ENCODE measurements around the gene NIPBL.
A peak's percentile ranks its signal among the peaks of the same experiment; 100 is the strongest.
"Not testable (repeated sequence)": the region's sequence is repeated elsewhere in the genome, so short reads cannot be mapped to it uniquely, and the experiment has no call there.

The NIPBL gene

GRCh38 chr5:36877667-36878391 is 1.3 kb downstream of the NIPBL start:
- ATAC-seq (peak; percentile 9), DNase-seq (no peak)

DNA sequence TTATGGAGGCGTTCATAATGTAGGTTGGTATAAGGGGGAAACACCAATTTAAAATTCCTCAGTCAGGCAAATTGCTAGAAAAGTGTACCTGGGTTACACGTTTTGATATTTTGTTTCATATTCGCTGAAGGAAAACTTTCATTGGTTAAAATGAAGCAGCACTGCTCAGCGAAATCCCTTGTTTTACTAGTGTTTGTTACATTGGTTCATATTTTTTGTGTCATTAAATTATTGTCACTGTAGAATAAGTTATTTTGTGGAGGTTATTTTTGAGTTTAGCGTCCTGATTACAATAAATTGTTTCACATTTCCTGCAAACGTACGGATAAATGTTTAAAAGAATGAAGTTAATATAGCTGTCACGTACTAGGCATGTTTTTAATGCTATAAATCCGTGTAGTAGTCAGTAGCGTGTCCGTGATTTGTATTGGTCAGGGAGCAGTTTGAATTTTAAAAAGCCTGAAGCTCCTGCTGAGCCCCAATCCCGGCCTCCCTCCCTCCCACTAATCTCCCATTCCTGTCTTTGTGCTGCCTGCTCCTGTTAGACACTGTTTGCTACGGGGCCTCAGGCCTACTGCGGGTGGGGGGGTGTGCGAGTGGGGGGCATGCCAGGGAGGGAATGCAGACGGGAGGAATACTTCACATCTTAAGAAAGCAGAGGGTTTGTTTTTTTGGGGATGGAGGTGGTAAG is 2.0 kb downstream of the NIPBL start:
- ATAC-seq (no peak), DNase-seq (no peak)

GRCh38 chr5:36879274-36880033 is 2.9 kb downstream of the NIPBL start:
- ATAC-seq (no peak), DNase-seq (no peak)

DNA sequence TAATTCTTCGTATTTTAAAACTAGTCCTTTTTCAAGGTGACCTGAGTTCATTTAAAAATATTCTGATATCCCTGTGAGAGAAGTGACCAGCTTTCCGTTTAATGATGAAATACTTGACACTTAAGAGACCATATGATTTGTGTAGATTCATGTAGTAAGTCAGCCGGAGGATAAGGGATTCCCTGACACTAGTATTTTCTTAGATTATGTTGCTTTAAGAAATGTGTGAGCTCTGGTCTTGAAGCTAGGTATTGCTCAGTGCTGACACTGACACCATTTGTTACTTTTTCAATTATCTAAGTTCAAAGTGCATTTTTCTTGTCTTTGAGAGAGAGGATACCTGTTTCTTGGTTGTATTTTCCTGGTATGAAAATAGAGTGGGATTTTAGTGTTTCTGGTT is 4.2 kb downstream of the NIPBL start:
- DNase-seq (no peak), ATAC-seq (no peak)

GRCh38 chr5:36881304-36881703 is 4.7 kb downstream of the NIPBL start:
- DNase-seq (no peak), ATAC-seq (no peak)

- ATAC-seq (no peak), DNase-seq (no peak)
These were observed 5.2 kb downstream of the NIPBL start for GRCh38 chr5:36881807-36882206.

DNA sequence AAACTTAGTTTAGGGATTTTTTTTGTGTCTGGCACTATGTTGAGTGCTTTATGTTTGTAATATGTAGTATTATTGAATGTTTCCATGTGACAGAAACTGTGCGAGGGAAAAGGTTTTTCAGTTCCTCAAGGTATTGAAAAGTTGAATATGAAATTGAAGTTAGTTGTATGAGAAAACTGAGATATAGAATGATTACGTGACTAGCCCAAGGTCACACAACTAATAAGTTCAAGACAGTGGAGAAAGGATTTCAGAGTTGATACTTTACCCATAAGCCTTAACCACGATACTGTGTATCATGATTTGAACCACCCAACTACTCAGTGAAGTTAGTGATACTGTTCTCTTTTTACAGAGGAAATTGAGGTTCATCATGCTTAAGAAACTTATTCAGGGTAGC is 5.7 kb downstream of the NIPBL start:
- peak; percentile 51 for ATAC-seq
- no peak for DNase-seq

GRCh38 chr5:36883894-36884462 is 7.4 kb downstream of the NIPBL start:
- no peak for ATAC-seq
- DNase-seq: no peak

DNA sequence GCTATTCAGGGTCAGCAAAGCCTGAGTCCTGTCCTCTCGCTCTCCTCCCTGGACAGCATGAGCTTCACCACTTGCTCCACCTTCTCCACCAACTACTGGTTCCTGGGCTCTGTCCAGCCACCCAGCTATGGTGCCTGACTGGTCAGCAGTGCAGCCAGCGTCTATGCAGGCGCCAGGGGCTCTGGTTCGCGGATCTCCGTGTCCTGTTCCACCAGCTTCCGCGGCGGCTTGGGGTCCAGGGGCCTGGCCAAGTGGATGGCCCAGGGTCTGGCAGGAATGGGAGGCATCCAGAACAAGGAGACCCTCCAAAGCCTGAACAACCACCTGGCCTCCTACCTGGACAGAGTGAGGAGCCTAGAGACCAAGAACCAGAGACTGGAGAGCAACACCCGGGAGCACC is 8.6 kb downstream of the NIPBL start:
- DNase-seq: no peak

DNA sequence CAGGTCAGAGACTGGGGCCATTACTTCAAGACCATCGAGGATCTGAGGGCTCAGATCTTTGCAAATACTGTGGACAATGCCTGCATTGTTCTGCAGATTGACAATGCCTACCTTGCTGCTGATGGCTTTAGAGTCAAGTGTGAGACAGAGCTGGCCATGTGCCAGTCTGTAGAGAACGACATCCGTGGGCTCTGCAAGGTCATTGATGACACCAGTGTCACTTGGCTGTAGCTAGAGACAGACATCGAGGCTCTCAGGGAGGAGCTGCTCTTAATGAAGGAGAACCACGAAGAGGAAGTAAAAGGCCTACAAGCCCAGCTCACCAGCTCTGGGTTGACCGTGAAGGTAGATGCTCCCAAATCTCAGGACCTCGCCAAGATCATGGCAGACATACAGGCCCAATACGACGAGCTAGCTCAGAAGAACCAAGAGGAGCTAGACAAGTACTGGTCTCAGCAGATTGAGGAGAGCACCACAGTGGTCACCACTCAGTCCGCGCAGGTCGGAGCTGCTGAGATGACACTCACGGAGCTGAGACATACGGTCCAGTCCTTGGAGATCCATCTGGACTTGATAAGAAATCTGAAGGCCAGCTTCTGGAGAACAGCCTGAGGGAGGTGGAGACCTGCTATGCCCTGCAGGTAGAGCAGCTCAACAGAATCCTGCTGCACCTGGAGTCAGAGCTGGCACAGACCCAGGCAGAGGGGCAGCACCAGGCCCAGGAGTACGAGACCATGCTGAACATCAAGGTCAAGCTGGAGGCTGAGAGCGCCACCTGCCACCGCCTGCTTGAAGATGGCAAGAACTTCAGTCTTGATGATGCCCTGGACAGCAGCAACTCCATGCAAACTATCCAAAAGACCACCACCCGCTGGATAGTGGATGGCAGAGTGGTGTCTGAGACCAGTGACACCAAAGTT is 9.3 kb downstream of the NIPBL start:
- ATAC-seq (no peak), DNase-seq (no peak)

More for the DNA sequence above, 8.6 kb downstream of the NIPBL start:
- ATAC-seq: no peak

- DNase-seq (no peak), ATAC-seq (no peak)
These were observed 10.2 kb downstream of the NIPBL start for GRCh38 chr5:36886791-36887190.

DNA sequence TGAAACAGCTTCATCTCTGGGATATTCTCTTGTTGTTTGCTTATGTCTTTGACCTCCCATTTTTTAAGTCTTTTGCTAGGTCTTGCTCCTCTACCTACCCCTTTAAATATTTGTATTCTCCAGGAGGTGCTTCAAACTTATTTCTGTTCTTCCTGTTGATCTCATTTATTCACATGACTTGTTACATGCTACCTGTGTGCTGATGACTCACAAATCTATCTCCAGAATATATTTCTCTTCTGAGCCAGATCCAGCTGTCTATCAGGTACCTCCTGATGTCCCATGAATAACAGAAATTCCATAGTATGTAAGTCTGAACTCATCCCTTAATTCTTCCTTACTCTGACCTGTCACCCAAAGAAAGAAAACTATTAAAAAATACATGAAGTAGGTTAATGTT is 11.0 kb downstream of the NIPBL start:
- DNase-seq (no peak), ATAC-seq (no peak)

DNA sequence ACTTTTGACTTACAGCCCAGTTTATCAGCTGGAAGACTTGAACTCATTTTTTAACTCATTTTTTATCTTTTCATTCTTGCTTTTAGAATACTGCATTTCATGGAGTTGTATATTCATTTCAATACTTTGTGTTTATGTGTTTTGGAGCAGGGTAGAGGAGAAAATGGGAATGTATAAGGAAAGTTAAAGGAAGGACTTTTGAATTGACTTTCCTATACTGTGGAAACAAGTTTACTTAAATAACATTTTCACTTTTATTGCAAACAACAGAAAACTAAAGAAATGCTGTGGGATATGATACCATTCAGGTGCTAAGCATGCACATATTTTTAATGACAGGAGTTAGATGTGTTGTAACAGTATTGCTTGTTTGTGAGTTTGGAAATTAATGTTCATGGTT is 11.7 kb downstream of the NIPBL start:
- ATAC-seq: no peak
- DNase-seq: no peak

DNA sequence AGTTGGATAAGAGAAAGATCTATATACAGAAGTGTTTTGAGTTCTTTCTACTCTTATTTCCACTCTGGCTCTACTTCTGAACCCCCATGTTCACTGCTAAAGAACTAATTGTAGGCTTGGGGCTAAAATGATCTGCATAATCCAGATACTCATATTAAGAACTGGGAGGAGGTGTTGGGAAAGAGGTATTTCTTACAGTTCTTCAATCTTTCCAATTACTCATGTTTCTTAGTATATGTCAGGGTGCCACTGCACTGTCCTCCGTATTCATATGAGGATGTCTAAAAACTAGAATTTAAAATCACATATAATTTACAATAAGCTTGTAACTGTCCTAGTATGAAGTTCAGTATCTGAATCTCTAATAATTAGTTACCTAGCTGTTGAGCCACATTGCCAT is 12.7 kb downstream of the NIPBL start:
- DNase-seq (no peak), ATAC-seq (peak; percentile 98)

- peak; percentile 53 for ATAC-seq
These were observed 14.7 kb downstream of the NIPBL start for GRCh38 chr5:36891266-36891665.

GRCh38 chr5:36892085-36892830 is 15.7 kb downstream of the NIPBL start:
- ATAC-seq, DNase-seq: not testable (repeated sequence)

More at GRCh38 chr5:36891266-36891665, 14.7 kb downstream of the NIPBL start:
- DNase-seq: no peak

- no peak for DNase-seq
- peak; percentile 58 for ATAC-seq
These were observed 18.4 kb downstream of the NIPBL start for GRCh38 chr5:36894954-36895353.

- ATAC-seq (no peak), DNase-seq (no peak)
These were observed 19.9 kb downstream of the NIPBL start for GRCh38 chr5:36896476-36896875.

DNA sequence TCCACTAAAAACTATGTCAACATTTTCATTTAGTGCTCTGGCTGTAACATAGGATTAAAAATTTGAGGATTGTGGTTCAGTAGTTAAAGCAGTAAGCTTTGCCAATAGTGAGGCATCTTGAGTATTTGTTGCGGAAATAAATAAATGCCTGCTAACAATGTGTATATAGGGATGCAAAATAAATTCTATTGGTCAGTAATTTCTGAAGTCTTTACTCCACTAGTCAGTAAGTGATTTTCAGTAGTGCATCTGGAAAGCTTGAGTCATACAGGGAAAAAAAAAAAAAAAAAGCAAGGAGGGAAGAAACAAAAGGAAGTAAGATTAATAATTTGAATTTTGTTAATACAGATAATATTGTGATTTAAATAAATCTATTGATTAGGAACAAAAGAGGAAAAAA is 21.0 kb downstream of the NIPBL start:
- ATAC-seq: no peak
- DNase-seq: no peak

GRCh38 chr5:36899860-36900259 is 23.3 kb downstream of the NIPBL start:
- ATAC-seq: no peak
- DNase-seq: no peak

- no peak for DNase-seq
- no peak for ATAC-seq
These were observed 23.7 kb downstream of the NIPBL start for GRCh38 chr5:36900283-36900682.

Data from stimulated activated naive CD8-positive, alpha-beta T cell treated with anti-CD3 and anti-CD28 coated beads, Interleukin-15, Interleukin-2, amounts not matched to agents 100 U/mL and 50 U/mL, for 24 hours (primary cell).